Neural progenitor cell (in vitro differentiated cells): ENCODE results near the gene CIRBP.

Experiments used
- CTCF ChIP-seq: fragments of 200-600 bp; sonication (generic); IDR thresholded peaks from 2 replicates; pipeline ENCODE4 v1.5.1; 2017; ENCODE audit warnings: antibody characterized with exemption, mild to moderate bottlenecking
- EZH2 ChIP-seq: fragments of 200-600 bp; sonication (generic); IDR thresholded peaks from 2 replicates; pipeline ENCODE4 v1.6.1; 2017; ENCODE audit warnings: antibody characterized with exemption, mild to moderate bottlenecking, moderate library complexity
- EZH2phosphoT487 ChIP-seq: fragments of 200-600 bp; sonication (generic); IDR thresholded peaks from 2 replicates; pipeline ENCODE4 v1.6.1; 2017; ENCODE audit warnings: antibody characterized with exemption

GRCh38 chr19:1267477-1268225 lies 1.5 kb upstream of the CIRBP start:
- TF ChIP-seq EZH2 (no peak), CTCF (no peak), EZH2phosphoT487 (no peak)
